Measurements from ENCODE around the gene EEF1AKMT2.

DNA sequence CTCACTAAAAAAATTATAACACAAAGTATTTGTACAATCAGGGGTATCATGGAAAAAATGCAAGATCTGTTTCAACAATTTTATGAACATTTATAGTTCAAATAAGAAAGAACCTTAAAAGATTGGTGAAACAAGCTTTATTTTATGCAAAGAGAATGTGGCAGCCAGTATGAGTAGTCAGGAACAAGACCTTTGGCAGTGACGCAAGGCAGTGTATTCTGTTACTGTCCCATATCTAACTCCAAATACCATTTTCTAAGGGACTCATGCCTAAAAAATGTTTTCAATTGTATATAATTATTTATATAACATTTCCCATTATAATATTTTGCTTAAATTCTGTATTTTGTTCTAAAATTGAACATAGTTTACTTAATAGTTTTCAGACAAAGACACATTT lies 28.4 kb downstream of the EEF1AKMT2 start:
- no peak for TF ChIP-seq RBM34 (IDR thresholded peaks at IDR 0.05; ENCODE audit: borderline replicate concordance, insufficient read depth, low read length)
- TF ChIP-seq, protein P1, sequence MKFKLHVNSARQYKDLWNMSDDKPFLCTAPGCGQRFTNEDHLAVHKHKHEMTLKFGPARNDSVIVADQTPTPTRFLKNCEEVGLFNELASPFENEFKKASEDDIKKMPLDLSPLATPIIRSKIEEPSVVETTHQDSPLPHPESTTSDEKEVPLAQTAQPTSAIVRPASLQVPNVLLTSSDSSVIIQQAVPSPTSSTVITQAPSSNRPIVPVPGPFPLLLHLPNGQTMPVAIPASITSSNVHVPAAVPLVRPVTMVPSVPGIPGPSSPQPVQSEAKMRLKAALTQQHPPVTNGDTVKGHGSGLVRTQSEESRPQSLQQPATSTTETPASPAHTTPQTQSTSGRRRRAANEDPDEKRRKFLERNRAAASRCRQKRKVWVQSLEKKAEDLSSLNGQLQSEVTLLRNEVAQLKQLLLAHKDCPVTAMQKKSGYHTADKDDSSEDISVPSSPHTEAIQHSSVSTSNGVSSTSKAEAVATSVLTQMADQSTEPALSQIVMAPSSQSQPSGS (CRISPR knock-in tag; IDR thresholded peaks at IDR 0.05): no peak
- TF ChIP-seq, protein P2, sequence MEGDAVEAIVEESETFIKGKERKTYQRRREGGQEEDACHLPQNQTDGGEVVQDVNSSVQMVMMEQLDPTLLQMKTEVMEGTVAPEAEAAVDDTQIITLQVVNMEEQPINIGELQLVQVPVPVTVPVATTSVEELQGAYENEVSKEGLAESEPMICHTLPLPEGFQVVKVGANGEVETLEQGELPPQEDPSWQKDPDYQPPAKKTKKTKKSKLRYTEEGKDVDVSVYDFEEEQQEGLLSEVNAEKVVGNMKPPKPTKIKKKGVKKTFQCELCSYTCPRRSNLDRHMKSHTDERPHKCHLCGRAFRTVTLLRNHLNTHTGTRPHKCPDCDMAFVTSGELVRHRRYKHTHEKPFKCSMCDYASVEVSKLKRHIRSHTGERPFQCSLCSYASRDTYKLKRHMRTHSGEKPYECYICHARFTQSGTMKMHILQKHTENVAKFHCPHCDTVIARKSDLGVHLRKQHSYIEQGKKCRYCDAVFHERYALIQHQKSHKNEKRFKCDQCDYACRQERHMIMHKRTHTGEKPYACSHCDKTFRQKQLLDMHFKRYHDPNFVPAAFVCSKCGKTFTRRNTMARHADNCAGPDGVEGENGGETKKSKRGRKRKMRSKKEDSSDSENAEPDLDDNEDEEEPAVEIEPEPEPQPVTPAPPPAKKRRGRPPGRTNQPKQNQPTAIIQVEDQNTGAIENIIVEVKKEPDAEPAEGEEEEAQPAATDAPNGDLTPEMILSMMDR (IDR thresholded peaks at IDR 0.05 in 2 of 3, conservative IDR thresholded peaks at IDR 0.05 in 1 of 3; ENCODE audit: insufficient read depth in 2 of 3, low read depth in 1 of 3, low read length in 3 of 3): no peak
- TF ChIP-seq SMAD4 (CRISPR knock-in tag; conservative IDR thresholded peaks at IDR 0.05): no peak
- TF ChIP-seq, protein P3, sequence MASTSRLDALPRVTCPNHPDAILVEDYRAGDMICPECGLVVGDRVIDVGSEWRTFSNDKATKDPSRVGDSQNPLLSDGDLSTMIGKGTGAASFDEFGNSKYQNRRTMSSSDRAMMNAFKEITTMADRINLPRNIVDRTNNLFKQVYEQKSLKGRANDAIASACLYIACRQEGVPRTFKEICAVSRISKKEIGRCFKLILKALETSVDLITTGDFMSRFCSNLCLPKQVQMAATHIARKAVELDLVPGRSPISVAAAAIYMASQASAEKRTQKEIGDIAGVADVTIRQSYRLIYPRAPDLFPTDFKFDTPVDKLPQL (IDR thresholded peaks at IDR 0.05; ENCODE audit: extremely low read depth, insufficient read length): no peak
- TF ChIP-seq NR3C1 (CRISPR knock-in tag; IDR thresholded peaks at IDR 0.05): no peak
- TF ChIP-seq, protein P4, sequence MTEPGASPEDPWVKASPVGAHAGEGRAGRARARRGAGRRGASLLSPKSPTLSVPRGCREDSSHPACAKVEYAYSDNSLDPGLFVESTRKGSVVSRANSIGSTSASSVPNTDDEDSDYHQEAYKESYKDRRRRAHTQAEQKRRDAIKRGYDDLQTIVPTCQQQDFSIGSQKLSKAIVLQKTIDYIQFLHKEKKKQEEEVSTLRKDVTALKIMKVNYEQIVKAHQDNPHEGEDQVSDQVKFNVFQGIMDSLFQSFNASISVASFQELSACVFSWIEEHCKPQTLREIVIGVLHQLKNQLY (CRISPR knock-in tag; conservative IDR thresholded peaks at IDR 0.05): no peak
- no peak for TF ChIP-seq RNF2 (IDR thresholded peaks at IDR 0.05)
- no peak for TF ChIP-seq POLR2A (conservative IDR thresholded peaks at IDR 0.05)
